Activated T-cell treated with anti-CD3 and anti-CD28 coated beads for 24 hours (primary cell): Measurements from ENCODE around the gene CYTH1.
"Not testable (repeated sequence)": the region's sequence is repeated elsewhere in the genome, so short reads cannot be mapped to it uniquely, and the experiment has no call there.

Experiments used
- DNase-seq: peaks from one replicate; pipeline ENCODE4 v3.0.0-alpha.2; 2020; ENCODE audit warnings: low read depth

Gene CYTH1

GRCh38 chr17:78787444-78787843 lies 5.4 kb upstream of the CYTH1 start:
- DNase-seq = no peak

GRCh38 chr17:78785663-78786057 lies 3.6 kb upstream of the CYTH1 start:
- no peak for DNase-seq

- no peak for DNase-seq
Measured at GRCh38 chr17:78785011-78785662, 3.1 kb upstream of the CYTH1 start.

- no peak for DNase-seq
Measured at GRCh38 chr17:78784352-78784751, 2.3 kb upstream of the CYTH1 start.

- no peak for DNase-seq
Measured at GRCh38 chr17:78783711-78784324, 1.7 kb upstream of the CYTH1 start.

- no peak for DNase-seq
Measured at GRCh38 chr17:78781104-78781892, 775 bp downstream of the CYTH1 start.

- no peak for DNase-seq
Measured at GRCh38 chr17:78780335-78780734, 1.7 kb downstream of the CYTH1 start.

GRCh38 chr17:78779850-78780249 lies 2.2 kb downstream of the CYTH1 start:
- peak; percentile 51 for DNase-seq

GRCh38 chr17:78779286-78779651 lies 2.8 kb downstream of the CYTH1 start:
- DNase-seq = not testable (repeated sequence)

GRCh38 chr17:78777881-78778280 lies 4.2 kb downstream of the CYTH1 start:
- no peak for DNase-seq

GRCh38 chr17:78774956-78775571 lies 7.0 kb downstream of the CYTH1 start:
- DNase-seq = peak; percentile 60

GRCh38 chr17:78774453-78774852 lies 7.6 kb downstream of the CYTH1 start:
- DNase-seq = no peak

- no peak for DNase-seq
Measured at GRCh38 chr17:78771758-78772382, 10.2 kb downstream of the CYTH1 start.

GRCh38 chr17:78769196-78769773 lies 12.8 kb downstream of the CYTH1 start:
- no peak for DNase-seq

- DNase-seq = no peak
Measured at GRCh38 chr17:78767806-78768205, 14.3 kb downstream of the CYTH1 start.

GRCh38 chr17:78766743-78767294 lies 15.3 kb downstream of the CYTH1 start:
- DNase-seq = no peak

GRCh38 chr17:78766225-78766624 lies 15.8 kb downstream of the CYTH1 start:
- DNase-seq = no peak

- DNase-seq = no peak
Measured at GRCh38 chr17:78765821-78766220, 16.3 kb downstream of the CYTH1 start.

GRCh38 chr17:78764871-78765270 lies 17.2 kb downstream of the CYTH1 start:
- no peak for DNase-seq

- DNase-seq = no peak
Measured at GRCh38 chr17:78763561-78763960, 18.5 kb downstream of the CYTH1 start.

- no peak for DNase-seq
Measured at GRCh38 chr17:78761789-78762406, 20.2 kb downstream of the CYTH1 start.
